NB4 (cell line): Measurements from ENCODE around the gene SLC12A5.

Experiments
- CTCF ChIP-seq: IDR thresholded peaks from one replicate; pipeline ENCODE4 v1.5.1; 2012; ENCODE audit warnings: low read depth, low read length
- MAX ChIP-seq: IDR thresholded peaks from 2 replicates; pipeline ENCODE4 v1.6.1; 2011; ENCODE audit warnings: low read depth, low read length
- MYC ChIP-seq: IDR thresholded peaks from 2 replicates; pipeline ENCODE4 v1.6.1; 2011; ENCODE audit warnings: low read depth, low read length
- POLR2A ChIP-seq: IDR thresholded peaks from 2 replicates; pipeline ENCODE4 v1.6.1; 2011; ENCODE audit warnings: mild to moderate bottlenecking; ENCODE audit not compliant: insufficient read length; ENCODE audit errors: extremely low read depth

GRCh38 chr20:46056027-46056833, 27.2 kb downstream of the SLC12A5 start:
- TF ChIP-seq MAX: no peak
- no peak for TF ChIP-seq POLR2A
- TF ChIP-seq CTCF: no peak
- no peak for TF ChIP-seq MYC
